ENCODE results near the gene PLXNA4. TPM values are rescaled to one million over a fixed set of nuclear protein-coding genes. Genes with fewer than 3 reads are reported as not detected.

Gene PLXNA4
- total and polyA plus RNA-seq, 9 of the 15 experiments (the other 6 are each of a cell fraction or from before 2014, with no cell fraction given): under 0.01 to 0.09 TPM; not detected in 7

DNA sequence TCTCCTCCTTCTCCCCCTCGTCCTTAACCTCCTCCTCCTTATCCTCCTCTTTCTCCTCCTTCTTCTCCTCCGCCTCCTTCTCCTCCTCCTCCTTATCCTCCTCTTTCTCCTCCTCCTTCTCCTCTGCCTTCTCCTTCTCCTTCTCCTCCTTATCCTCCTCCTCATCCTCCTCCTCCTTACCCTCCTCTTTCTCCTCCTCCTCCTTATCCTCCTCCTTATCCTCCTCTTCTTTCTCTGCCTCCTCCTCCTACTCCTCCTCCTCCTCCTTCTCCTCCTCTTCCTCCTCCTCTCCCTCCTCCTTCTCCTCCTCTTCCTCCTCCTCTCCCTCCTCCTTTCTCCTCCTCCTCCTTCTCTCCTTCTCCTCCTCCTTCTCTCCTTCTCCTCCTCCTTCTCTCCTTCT lies 14.5 kb downstream of the PLXNA4 start:
- Histone ChIP-seq H3K36me3 (ENCODE audit: control insufficient read depth, insufficient read depth, low read length) (no peaks in the 10 kb centered on the region), H3K4me3 (no peak overlapping the region), H3K9me3 (replicated peaks; ENCODE audit: control insufficient read depth, insufficient read depth, low read depth, low read length) (no peaks in the 10 kb centered on the region), H3K79me2 (ENCODE audit: control insufficient read depth, insufficient read depth, low read length) (no peaks in the 10 kb centered on the region), H3K27ac (ENCODE audit: extremely low read depth, low read depth, low read length) (no peak overlapping the region), H3K9me1 (ENCODE audit: control insufficient read depth, insufficient read depth, low read length) (no peaks in the 10 kb centered on the region), H3K27me3 (ENCODE audit: control insufficient read depth in 2 of 2, insufficient read depth in 2 of 2, low read length in 2 of 2) (0 out of 5 replicates have a peak, but pooled peaks cover 0 to 11% of the 10 kb centered on the region in 2 experiments), H3K4me1 (replicated peaks in 1 of 2; ENCODE audit: control insufficient read depth in 2 of 2, insufficient read depth in 2 of 2, low read length in 2 of 2) (no peaks in the 10 kb centered on the region), H3K9ac (ENCODE audit: insufficient read depth in 1 of 2, low read depth in 2 of 2, low read length in 2 of 2) (no peak overlapping the region), H2AFZ (ENCODE audit: low read depth, low read length) (no peak overlapping the region), H3K4me2 (ENCODE audit: insufficient read depth, low read length) (no peak overlapping the region), H4K20me1 (replicated peaks; ENCODE audit: control insufficient read depth, insufficient read depth, low read length) (no peaks in the 10 kb centered on the region)
- ChIA-PET POLR2A (no interaction called here), CTCF (ENCODE audit: low intra/inter-chr PET ratio) (no interaction called here)
- WGBS (ENCODE audit: insufficient coverage, low coverage, missing lambda C conversion rate): 5% methylated on average over 2 of the region's 2 CpGs
- FAIRE-seq (no peak), DNase-seq (ENCODE audit: extremely low read depth in 1 of 4, low spot score in 3 of 4) (no peak), ATAC-seq (no peak)
- in situ Hi-C loops (cut with MboI) (no loop called here), intact Hi-C loops (cut with micrococcal nuclease) (no loop called here)
- TF ChIP-seq MAFG (tag; conservative IDR thresholded peaks at IDR 0.05): no peak
- TF ChIP-seq, protein P1, sequence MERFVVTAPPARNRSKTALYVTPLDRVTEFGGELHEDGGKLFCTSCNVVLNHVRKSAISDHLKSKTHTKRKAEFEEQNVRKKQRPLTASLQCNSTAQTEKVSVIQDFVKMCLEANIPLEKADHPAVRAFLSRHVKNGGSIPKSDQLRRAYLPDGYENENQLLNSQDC (CRISPR knock-in tag; IDR thresholded peaks at IDR 0.05): no peak
- TF ChIP-seq ZNF263 (CRISPR knock-in tag; IDR thresholded peaks at IDR 0.05; ENCODE audit: borderline replicate concordance): peak; percentile 82
- no peak for TF ChIP-seq MTA3 (IDR thresholded peaks at IDR 0.05; ENCODE audit: borderline replicate concordance)
- BruUV-seq (replicated peaks): no TSS peak

DNA sequence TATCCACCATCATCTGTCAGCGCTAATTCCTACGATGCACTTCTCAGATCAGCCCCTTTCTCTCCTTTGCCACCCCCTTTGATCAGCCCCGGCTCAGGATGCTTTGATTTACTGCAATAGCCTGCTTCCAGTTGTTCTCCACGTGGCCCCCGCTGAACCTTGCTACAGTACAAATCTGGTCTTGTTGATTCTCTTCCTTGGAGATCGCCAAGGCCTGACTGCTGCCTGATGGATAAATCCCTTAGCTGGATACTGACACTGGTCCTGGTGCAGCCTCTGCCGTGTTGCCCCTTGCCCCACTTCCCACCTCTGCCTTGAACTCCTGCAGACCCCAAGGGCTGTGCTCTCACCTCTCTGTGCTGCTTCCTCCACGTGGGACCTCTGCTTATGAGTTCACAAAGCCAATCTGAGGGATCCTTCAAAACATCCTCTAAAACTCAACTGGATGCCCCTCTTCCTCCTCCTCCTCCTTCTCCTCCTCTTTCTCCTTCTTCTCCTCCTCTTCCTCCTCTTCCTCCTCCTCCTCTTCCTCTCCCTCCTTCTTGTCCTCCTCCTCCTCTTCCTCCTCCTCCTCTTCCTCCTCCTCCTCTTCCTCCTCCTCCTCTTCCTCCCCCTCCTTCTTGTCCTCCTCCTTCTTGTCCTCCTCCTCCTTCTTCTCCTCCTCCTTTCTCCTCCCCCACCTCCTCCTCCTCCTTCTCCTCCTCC lies 15.3 kb downstream of the PLXNA4 start:
- H3K36me3 ChIP-seq (ENCODE audit: control insufficient read depth, insufficient read depth, low read length): no peaks in the 10 kb centered on the region
- no peak overlapping the region for H2AFZ ChIP-seq (ENCODE audit: low read depth, low read length)
- H4K20me1 ChIP-seq (replicated peaks; ENCODE audit: control insufficient read depth, insufficient read depth, low read length): no peaks in the 10 kb centered on the region
- no peak overlapping the region for H3K9ac ChIP-seq (ENCODE audit: insufficient read depth in 1 of 2, low read depth in 2 of 2, low read length in 2 of 2)
- H3K27me3 ChIP-seq (ENCODE audit: control insufficient read depth in 2 of 2, insufficient read depth in 2 of 2, low read length in 2 of 2): 0 out of 5 replicates have a peak, but pooled peaks cover 0 to 11% of the 10 kb centered on the region in 2 experiments
- H3K4me2 ChIP-seq (ENCODE audit: insufficient read depth, low read length): no peak overlapping the region
- no peaks in the 10 kb centered on the region for H3K9me3 ChIP-seq (replicated peaks; ENCODE audit: control insufficient read depth, insufficient read depth, low read depth, low read length)
- no peak for FAIRE-seq
- ChIA-PET CTCF (ENCODE audit: low intra/inter-chr PET ratio) (interaction anchor here (0.6 kb wide), 1 partner anchor 129 kb away, joined by 3 read pairs; no protein-coding TSS in a partner anchor), POLR2A (no interaction called here)
- intact Hi-C loops (cut with micrococcal nuclease) (no loop called here), in situ Hi-C loops (cut with MboI) (no loop called here)
- WGBS (ENCODE audit: insufficient coverage, low coverage, missing lambda C conversion rate): under 1% methylated on average over 8 of the region's 8 CpGs
- H3K27ac ChIP-seq (ENCODE audit: extremely low read depth, low read depth, low read length): no peak overlapping the region
- DNase-seq (ENCODE audit: extremely low read depth in 1 of 4, low spot score in 3 of 4): no peak
- H3K4me3 ChIP-seq: no peak overlapping the region
- H3K4me1 ChIP-seq (replicated peaks in 1 of 2; ENCODE audit: control insufficient read depth in 2 of 2, insufficient read depth in 2 of 2, low read length in 2 of 2): no peaks in the 10 kb centered on the region
- no TSS peak for BruUV-seq (replicated peaks)
- H3K9me1 ChIP-seq (ENCODE audit: control insufficient read depth, insufficient read depth, low read length): no peaks in the 10 kb centered on the region
- ATAC-seq: no peak
- H3K79me2 ChIP-seq (ENCODE audit: control insufficient read depth, insufficient read depth, low read length): no peaks in the 10 kb centered on the region
- TF ChIP-seq ZBTB7A (IDR thresholded peaks at IDR 0.05; ENCODE audit: borderline replicate concordance, control insufficient read depth, low read depth, low read length) (0 out of 2 replicates have a peak, but pooled peaks have one; percentile 24), ZNF263 (CRISPR knock-in tag; IDR thresholded peaks at IDR 0.05; ENCODE audit: borderline replicate concordance) (peak; percentile 96)
- TF ChIP-seq, protein P2, sequence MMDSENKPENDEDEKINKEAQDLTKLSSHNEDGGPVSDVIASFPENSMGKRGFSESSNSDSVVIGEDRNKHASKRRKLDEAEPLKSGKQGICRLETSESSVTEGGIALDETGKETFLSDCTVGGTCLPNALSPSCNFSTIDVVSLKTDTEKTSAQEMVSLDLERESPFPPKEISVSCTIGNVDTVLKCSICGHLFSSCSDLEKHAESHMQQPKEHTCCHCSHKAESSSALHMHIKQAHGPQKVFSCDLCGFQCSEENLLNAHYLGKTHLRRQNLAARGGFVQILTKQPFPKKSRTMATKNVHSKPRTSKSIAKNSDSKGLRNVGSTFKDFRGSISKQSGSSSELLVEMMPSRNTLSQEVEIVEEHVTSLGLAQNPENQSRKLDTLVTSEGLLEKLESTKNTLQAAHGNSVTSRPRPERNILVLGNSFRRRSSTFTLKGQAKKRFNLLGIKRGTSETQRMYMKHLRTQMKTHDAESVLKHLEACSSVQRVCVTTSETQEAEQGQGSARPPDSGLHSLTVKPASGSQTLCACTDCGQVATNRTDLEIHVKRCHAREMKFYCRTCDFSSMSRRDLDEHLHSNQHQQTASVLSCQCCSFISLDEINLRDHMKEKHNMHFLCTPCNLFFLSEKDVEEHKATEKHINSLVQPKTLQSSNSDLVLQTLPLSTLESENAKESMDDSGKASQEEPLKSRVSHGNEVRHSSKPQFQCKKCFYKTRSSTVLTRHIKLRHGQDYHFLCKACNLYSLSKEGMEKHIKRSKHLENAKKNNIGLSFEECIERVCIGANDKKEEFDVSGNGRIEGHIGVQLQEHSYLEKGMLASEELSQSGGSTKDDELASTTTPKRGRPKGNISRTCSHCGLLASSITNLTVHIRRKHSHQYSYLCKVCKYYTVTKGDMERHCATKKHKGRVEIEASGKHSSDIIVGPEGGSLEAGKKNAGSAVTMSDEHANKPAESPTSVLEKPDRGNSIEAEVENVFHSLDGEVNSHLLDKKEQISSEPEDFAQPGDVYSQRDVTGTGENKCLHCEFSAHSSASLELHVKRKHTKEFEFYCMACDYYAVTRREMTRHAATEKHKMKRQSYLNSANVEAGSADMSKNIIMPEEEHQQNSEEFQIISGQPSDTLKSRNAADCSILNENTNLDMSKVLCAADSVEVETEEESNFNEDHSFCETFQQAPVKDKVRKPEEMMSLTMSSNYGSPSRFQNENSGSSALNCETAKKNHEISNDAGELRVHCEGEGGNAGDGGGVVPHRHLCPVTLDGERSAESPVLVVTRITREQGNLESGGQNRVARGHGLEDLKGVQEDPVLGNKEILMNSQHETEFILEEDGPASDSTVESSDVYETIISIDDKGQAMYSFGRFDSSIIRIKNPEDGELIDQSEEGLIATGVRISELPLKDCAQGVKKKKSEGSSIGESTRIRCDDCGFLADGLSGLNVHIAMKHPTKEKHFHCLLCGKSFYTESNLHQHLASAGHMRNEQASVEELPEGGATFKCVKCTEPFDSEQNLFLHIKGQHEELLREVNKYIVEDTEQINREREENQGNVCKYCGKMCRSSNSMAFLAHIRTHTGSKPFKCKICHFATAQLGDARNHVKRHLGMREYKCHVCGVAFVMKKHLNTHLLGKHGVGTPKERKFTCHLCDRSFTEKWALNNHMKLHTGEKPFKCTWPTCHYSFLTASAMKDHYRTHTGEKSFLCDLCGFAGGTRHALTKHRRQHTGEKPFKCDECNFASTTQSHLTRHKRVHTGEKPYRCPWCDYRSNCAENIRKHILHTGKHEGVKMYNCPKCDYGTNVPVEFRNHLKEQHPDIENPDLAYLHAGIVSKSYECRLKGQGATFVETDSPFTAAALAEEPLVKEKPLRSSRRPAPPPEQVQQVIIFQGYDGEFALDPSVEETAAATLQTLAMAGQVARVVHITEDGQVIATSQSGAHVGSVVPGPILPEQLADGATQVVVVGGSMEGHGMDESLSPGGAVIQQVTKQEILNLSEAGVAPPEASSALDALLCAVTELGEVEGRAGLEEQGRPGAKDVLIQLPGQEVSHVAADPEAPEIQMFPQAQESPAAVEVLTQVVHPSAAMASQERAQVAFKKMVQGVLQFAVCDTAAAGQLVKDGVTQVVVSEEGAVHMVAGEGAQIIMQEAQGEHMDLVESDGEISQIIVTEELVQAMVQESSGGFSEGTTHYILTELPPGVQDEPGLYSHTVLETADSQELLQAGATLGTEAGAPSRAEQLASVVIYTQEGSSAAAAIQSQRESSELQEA (IDR thresholded peaks at IDR 0.05; ENCODE audit: low read depth): no peak
